ENCODE data around the gene AKR7A2. TPM values are rescaled to one million over a fixed set of nuclear protein-coding genes. Genes with fewer than 3 reads are reported as not detected.

Gene AKR7A2
- total RNA-seq, 2 experiments from 2014 or later = 42.9 to 43.4 TPM

DNA sequence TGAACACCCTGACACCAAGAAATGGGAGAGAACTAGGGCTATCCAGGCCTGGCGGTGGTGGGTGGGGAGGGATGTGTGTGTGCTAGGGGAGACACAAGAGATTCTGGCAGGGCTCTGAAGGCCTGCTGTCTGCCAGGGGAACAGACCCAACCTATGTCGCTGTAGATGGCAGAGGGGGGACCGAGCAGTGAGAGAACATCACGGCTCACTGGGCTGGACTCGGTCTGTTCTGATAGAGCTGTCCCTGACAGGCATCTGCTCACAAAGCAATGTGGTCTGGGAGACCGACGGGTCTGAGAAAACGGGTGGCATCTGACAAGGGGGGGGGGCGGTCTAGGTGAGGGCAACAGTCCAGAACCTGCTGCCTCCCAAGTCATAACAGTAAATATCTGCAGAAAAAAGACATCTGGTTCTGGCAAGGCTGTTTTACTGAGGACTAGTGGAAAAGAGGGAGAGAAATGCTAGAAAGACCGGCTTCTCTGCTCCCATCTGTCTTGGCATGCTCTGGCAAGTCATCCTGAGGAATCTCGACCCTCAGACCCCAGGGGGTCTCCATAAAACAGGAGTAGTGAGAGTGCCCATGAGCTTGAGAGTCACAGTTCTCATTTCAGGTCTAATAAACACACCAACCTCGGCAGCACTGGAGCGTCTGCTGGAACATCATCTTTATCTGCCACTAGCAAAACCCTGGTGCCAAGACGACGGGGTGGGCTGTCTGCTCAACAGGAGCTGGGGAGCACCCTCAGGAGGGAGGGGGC lies 36.7 kb upstream of the AKR7A2 start:
- ATAC-seq = no peak
- peaks cover 3% of the 10 kb centered on the region for H3K36me3 Mint-ChIP-seq (ENCODE audit: low read depth)
- CTCF ChIA-PET = interaction anchor here (0.9 to 1.0 kb wide), 2 partner anchors 32 to 233 kb away, joined by 3 read pairs; no protein-coding TSS in a partner anchor
- H3K4me1 Mint-ChIP-seq (ENCODE audit: low read depth) = no peaks in the 10 kb centered on the region
- no peak overlapping the region for H3K4me3 Mint-ChIP-seq
- H3K27me3 Mint-ChIP-seq = no peaks in the 10 kb centered on the region
- no peak for DNase-seq
- peak overlapping the region; percentile 30 for H3K27ac Mint-ChIP-seq
- no peaks in the 10 kb centered on the region for H3K9me3 Mint-ChIP-seq
- intact Hi-C loops (cut with micrococcal nuclease) = loop anchor here (10.0 kb wide), 1 partner anchor 306 kb away; no protein-coding TSS in a partner anchor
- POLR2A ChIA-PET = interaction anchor here (0.7 kb wide), 1 partner anchor 12 kb away, joined by 3 read pairs; no protein-coding TSS in a partner anchor
- TF ChIP-seq, protein P1, sequence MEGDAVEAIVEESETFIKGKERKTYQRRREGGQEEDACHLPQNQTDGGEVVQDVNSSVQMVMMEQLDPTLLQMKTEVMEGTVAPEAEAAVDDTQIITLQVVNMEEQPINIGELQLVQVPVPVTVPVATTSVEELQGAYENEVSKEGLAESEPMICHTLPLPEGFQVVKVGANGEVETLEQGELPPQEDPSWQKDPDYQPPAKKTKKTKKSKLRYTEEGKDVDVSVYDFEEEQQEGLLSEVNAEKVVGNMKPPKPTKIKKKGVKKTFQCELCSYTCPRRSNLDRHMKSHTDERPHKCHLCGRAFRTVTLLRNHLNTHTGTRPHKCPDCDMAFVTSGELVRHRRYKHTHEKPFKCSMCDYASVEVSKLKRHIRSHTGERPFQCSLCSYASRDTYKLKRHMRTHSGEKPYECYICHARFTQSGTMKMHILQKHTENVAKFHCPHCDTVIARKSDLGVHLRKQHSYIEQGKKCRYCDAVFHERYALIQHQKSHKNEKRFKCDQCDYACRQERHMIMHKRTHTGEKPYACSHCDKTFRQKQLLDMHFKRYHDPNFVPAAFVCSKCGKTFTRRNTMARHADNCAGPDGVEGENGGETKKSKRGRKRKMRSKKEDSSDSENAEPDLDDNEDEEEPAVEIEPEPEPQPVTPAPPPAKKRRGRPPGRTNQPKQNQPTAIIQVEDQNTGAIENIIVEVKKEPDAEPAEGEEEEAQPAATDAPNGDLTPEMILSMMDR (IDR thresholded peaks at IDR 0.05) = no peak

DNA sequence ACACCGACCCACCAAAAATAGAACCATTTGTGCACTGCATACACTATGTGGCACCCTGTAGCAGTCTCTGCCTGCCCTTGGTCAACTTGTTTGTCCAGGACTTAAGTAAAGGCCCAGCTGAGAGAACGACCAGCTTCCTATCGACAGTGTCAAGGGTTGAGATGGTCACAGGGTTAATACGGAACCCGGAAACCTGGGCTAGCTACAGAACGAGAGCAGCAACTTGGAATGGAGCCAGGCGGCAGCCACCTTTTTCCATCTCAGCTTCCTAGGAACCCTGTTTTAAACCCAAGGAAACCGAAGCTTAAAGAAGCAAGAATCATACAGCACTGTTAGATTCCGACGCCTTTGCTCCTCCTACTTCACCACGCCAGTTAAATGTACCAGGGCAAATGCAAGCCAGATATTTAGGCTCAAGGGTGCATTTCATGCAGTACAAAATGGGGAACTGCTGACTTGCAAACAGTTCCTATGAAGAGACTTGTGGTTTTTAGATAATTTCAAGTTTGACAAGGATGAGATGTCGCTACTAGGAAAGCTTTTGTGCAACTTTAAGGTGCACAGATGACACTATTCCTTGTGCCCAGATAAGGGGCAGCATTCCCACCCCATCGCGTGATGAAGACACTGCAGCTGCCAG lies 35.7 kb upstream of the AKR7A2 start:
- no peaks in the 10 kb centered on the region for H3K27me3 Mint-ChIP-seq
- H3K9me3 Mint-ChIP-seq = no peaks in the 10 kb centered on the region
- CTCF ChIA-PET = interaction anchor here (0.6 to 1.2 kb wide), 3 partner anchors 8 to 33 kb away, joined by 3 read pairs; no protein-coding TSS in a partner anchor
- intact Hi-C loops (cut with micrococcal nuclease) = loop anchor here (10.0 kb wide), 1 partner anchor 307 kb away; no protein-coding TSS in a partner anchor
- peaks cover 5% of the 10 kb centered on the region for H3K36me3 Mint-ChIP-seq (ENCODE audit: low read depth)
- no peaks in the 10 kb centered on the region for H3K4me1 Mint-ChIP-seq (ENCODE audit: low read depth)
- ATAC-seq (no peak), DNase-seq (no peak)
- H3K27ac Mint-ChIP-seq = no peak overlapping the region
- POLR2A ChIA-PET = interaction anchor here (0.7 kb wide), 1 partner anchor 13 kb away, joined by 3 read pairs; no protein-coding TSS in a partner anchor
- TF ChIP-seq, protein P1 (IDR thresholded peaks at IDR 0.05) = no peak
- H3K4me3 Mint-ChIP-seq = no peak overlapping the region

DNA sequence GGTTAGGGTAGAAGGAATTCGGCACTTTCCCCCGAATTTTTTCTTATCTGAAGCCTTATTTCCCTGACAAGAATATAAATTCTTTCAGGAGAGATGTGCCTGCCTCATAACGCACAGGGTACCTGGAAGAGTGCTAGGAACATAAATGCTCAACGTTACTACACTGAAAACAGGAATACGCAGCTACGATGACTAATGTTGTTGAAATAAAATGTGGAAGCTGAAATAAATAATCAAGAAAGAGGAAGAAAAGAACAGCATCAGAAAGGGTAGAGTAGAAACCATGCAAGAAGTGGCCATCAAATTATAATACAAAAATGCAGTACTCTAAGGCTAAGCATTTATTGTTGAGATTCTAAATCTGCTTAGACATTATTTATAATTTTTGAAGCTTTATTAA lies 34.1 kb upstream of the AKR7A2 start:
- Mint-ChIP-seq H3K4me3 (no peak overlapping the region), H3K27me3 (no peaks in the 10 kb centered on the region), H3K36me3 (ENCODE audit: low read depth) (peaks cover 18% of the 10 kb centered on the region), H3K27ac (peak overlapping the region; percentile 47), H3K9me3 (no peaks in the 10 kb centered on the region), H3K4me1 (ENCODE audit: low read depth) (peaks cover 2% of the 10 kb centered on the region)
- ATAC-seq (no peak), DNase-seq (no peak)
- TF ChIP-seq, protein P1 (IDR thresholded peaks at IDR 0.05) = no peak
- ChIA-PET POLR2A (no interaction called here), CTCF (interaction anchor here (1.1 to 2.8 kb wide), 4 partner anchors 11 to 271 kb away, joined by 3 to 11 read pairs (median 5); no protein-coding TSS in a partner anchor)
- intact Hi-C loops (cut with micrococcal nuclease) = loop anchor here (10.0 kb wide), 1 partner anchor 309 kb away; no protein-coding TSS in a partner anchor

DNA sequence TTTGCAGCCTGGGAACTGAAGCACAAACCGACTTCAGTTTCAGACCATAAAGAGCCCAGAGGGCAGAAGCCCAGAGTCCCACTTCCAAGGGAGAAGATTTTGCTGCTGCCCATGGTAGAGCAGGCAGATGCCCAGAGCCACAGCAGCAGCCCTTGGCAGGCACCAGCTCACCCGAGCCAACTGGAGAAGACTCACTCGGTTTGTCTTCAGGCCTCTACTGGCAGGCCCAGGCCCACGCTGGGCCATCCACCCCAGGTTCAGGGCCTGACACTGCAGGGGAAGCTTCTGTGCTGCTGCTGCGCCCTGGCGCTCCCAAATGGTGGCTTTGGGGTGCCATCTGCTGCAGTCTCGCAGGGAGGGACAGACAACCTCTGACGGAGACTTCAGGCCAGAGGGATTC lies 33.4 kb upstream of the AKR7A2 start:
- peaks cover 2% of the 10 kb centered on the region for H3K4me1 Mint-ChIP-seq (ENCODE audit: low read depth)
- no peaks in the 10 kb centered on the region for H3K27me3 Mint-ChIP-seq
- H3K36me3 Mint-ChIP-seq (ENCODE audit: low read depth) = peaks cover 18% of the 10 kb centered on the region
- intact Hi-C loops (cut with micrococcal nuclease) = loop anchor here (10.0 kb wide), 1 partner anchor 309 kb away; no protein-coding TSS in a partner anchor
- POLR2A ChIA-PET = no interaction called here
- no peaks in the 10 kb centered on the region for H3K9me3 Mint-ChIP-seq
- DNase-seq (no peak), ATAC-seq (no peak)
- no peak overlapping the region for H3K4me3 Mint-ChIP-seq
- CTCF ChIA-PET = interaction anchor here (1.0 to 2.8 kb wide), 6 partner anchors 11 to 272 kb away, joined by 3 to 11 read pairs (median 4); no protein-coding TSS in a partner anchor
- TF ChIP-seq, protein P1 (IDR thresholded peaks at IDR 0.05) = no peak
- H3K27ac Mint-ChIP-seq = peak overlapping the region; percentile 43

All from activated CD8-positive, alpha-beta T cell treated with anti-CD3 and anti-CD28 coated beads for 36 hours (primary cell).